ENCODE data around the gene ITGA4.

ITGA4 gene

DNA sequence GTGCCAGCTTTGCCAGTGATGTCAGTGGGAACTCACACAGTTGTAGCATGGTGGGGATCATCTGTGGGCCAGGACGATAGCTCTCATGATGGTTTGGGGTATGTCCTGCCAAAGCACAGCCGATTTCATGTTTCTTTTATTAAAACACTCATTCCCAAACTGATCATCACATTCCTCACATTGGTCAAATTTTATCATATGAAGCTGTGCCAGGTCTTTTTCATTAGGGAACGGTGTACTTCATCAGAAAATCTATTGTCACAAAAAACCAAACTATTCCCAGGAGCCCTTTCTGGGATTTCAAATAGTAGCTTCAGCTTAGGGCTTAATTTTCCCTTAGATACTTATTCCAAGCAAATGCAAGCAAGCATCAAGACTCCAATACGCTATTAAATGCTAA is 42.0 kb downstream of the ITGA4 start:
- H3K9ac ChIP-seq (ENCODE audit: low read depth in 1 of 2, low read length in 2 of 2) = no peak overlapping the region

DNA sequence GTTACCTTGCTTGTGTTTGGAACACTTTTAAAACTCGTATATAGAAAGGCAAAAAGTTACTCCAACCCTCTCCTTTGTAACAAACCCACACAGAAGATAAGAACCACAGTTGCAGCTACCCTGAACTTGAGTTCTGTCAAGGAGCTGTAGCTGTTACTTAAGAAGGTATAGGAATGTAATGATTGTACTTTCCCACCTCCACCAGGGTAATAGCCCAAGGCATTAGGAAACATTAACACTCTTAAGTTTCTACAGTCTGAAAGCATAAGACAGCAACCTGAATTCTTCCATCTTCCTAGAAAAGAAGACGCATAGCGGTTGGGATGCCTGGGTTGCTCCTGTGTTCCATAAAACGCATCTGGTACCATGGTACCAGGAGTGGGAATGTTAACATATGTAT is 43.0 kb downstream of the ITGA4 start:
- Histone ChIP-seq H3K36me3 (ENCODE audit: control insufficient read depth in 2 of 2, insufficient read depth in 2 of 2, low read length in 2 of 2) (peaks cover 7 to 23% of the 10 kb centered on the region in 2 donors), H3K9me3 (ENCODE audit: control insufficient read depth in 2 of 2, low read length in 2 of 2) (no peaks in the 10 kb centered on the region)

More for the DNA sequence above, 42.0 kb downstream of the ITGA4 start:
- H3K36me3 ChIP-seq (ENCODE audit: control insufficient read depth in 2 of 2, insufficient read depth in 2 of 2, low read length in 2 of 2) = peaks cover 7 to 23% of the 10 kb centered on the region in 2 donors
- H3K9me3 ChIP-seq (ENCODE audit: control insufficient read depth in 2 of 2, low read length in 2 of 2) = no peaks in the 10 kb centered on the region
- no peaks in the 10 kb centered on the region for H3K4me1 ChIP-seq (ENCODE audit: control insufficient read depth in 2 of 2, insufficient read depth in 2 of 2, low read length in 2 of 2)
- H3K27ac ChIP-seq (ENCODE audit: low read depth in 2 of 2, low read length in 2 of 2) = no peak overlapping the region
- H3K4me3 ChIP-seq (ENCODE audit: low read length in 2 of 2) = no peak overlapping the region
- no peaks in the 10 kb centered on the region for H3K27me3 ChIP-seq (ENCODE audit: control insufficient read depth in 2 of 2, insufficient read depth in 2 of 2, low read length in 2 of 2)

GRCh38 chr2:181515719-181516118 is 58.5 kb downstream of the ITGA4 start:
- H3K9ac ChIP-seq (ENCODE audit: low read depth in 1 of 2, low read length in 2 of 2) = no peak overlapping the region

More for the DNA sequence above, 43.0 kb downstream of the ITGA4 start:
- Histone ChIP-seq H3K4me3 (ENCODE audit: low read length in 2 of 2) (no peak overlapping the region), H3K4me1 (ENCODE audit: control insufficient read depth in 2 of 2, insufficient read depth in 2 of 2, low read length in 2 of 2) (no peaks in the 10 kb centered on the region), H3K27me3 (ENCODE audit: control insufficient read depth in 2 of 2, insufficient read depth in 2 of 2, low read length in 2 of 2) (no peaks in the 10 kb centered on the region), H3K9ac (ENCODE audit: low read depth in 1 of 2, low read length in 2 of 2) (no peak overlapping the region), H3K27ac (ENCODE audit: low read depth in 2 of 2, low read length in 2 of 2) (no peak overlapping the region)

DNA sequence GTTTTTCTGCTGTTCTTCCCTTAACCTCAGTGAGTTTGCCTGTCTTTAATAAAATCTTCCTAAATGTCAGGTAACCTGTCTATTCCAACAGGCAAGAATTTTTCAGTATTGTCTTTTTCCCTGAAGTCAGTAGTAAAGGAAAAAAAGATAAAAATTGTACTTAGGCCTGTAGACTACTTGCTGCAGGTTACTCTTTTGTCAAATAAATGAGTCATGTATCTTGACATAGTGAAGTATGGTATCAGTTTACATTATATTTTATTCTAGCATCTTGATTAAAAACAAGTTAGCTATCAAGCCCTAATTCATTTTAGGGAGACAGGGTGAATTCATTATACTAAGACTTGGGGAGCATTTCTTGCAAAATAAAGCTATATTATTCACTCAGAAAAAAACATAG is 59.8 kb downstream of the ITGA4 start:
- no peak overlapping the region for H3K9ac ChIP-seq (ENCODE audit: low read depth in 1 of 2, low read length in 2 of 2)
- H3K9me3 ChIP-seq (ENCODE audit: control insufficient read depth in 2 of 2, low read length in 2 of 2) = no peaks in the 10 kb centered on the region
- H3K27ac ChIP-seq (ENCODE audit: low read depth in 2 of 2, low read length in 2 of 2) = no peak overlapping the region
- H3K4me1 ChIP-seq (ENCODE audit: control insufficient read depth in 2 of 2, insufficient read depth in 2 of 2, low read length in 2 of 2) = no peaks in the 10 kb centered on the region
- H3K36me3 ChIP-seq (ENCODE audit: control insufficient read depth in 2 of 2, insufficient read depth in 2 of 2, low read length in 2 of 2) = peaks cover 0 to 17% of the 10 kb centered on the region in 2 donors
- H3K27me3 ChIP-seq (ENCODE audit: control insufficient read depth in 2 of 2, insufficient read depth in 2 of 2, low read length in 2 of 2) = no peaks in the 10 kb centered on the region
- H3K4me3 ChIP-seq (ENCODE audit: low read length in 2 of 2) = no peak overlapping the region

More at GRCh38 chr2:181515719-181516118, 58.5 kb downstream of the ITGA4 start:
- Histone ChIP-seq H3K36me3 (ENCODE audit: control insufficient read depth in 2 of 2, insufficient read depth in 2 of 2, low read length in 2 of 2) (peaks cover 0 to 22% of the 10 kb centered on the region in 2 donors), H3K4me1 (ENCODE audit: control insufficient read depth in 2 of 2, insufficient read depth in 2 of 2, low read length in 2 of 2) (no peaks in the 10 kb centered on the region), H3K4me3 (ENCODE audit: low read length in 2 of 2) (no peak overlapping the region), H3K27ac (ENCODE audit: low read depth in 2 of 2, low read length in 2 of 2) (no peak overlapping the region), H3K9me3 (ENCODE audit: control insufficient read depth in 2 of 2, low read length in 2 of 2) (no peaks in the 10 kb centered on the region), H3K27me3 (ENCODE audit: control insufficient read depth in 2 of 2, insufficient read depth in 2 of 2, low read length in 2 of 2) (no peaks in the 10 kb centered on the region)

DNA sequence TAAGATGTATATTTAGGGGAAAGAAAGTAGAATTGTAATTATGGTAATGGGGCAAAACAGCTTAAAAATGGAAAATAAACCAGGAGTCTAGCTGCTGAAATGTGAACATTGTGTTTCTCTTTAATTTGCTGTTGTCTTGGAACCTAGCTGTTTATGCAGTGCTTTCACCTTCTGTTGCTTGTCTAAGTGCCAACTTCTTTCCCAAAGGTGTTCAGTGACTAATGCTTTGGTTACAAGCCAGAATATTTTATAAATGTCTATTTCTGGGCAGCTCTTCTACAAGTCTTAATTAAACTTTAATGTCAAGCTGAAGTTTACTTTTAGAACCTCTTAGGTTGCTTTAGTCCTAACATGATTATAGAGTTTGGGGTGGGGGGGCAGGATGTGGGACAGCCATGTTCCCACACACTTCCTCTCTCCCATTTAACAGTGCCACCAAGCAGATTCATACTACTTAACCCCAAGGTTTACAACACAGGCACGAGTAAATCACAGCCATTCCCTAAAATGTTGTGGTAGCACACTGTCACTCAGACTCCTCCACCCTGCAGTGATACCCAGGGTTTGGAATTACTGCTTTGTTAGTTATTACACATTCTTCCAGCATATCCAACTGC is 60.6 kb downstream of the ITGA4 start:
- H3K27ac ChIP-seq (ENCODE audit: low read depth in 2 of 2, low read length in 2 of 2) = no peak overlapping the region

GRCh38 chr2:181520253-181520652 is 63.1 kb downstream of the ITGA4 start:
- H3K27ac ChIP-seq (ENCODE audit: low read depth in 2 of 2, low read length in 2 of 2) = no peak overlapping the region
- H3K9me3 ChIP-seq (ENCODE audit: control insufficient read depth in 2 of 2, low read length in 2 of 2) = no peaks in the 10 kb centered on the region
- H3K4me3 ChIP-seq (ENCODE audit: low read length in 2 of 2) = no peak overlapping the region
- H3K4me1 ChIP-seq (ENCODE audit: control insufficient read depth in 2 of 2, insufficient read depth in 2 of 2, low read length in 2 of 2) = no peaks in the 10 kb centered on the region
- no peaks in the 10 kb centered on the region for H3K27me3 ChIP-seq (ENCODE audit: control insufficient read depth in 2 of 2, insufficient read depth in 2 of 2, low read length in 2 of 2)
- H3K36me3 ChIP-seq (ENCODE audit: control insufficient read depth in 2 of 2, insufficient read depth in 2 of 2, low read length in 2 of 2) = peaks cover 0 to 13% of the 10 kb centered on the region in 2 donors
- no peak overlapping the region for H3K9ac ChIP-seq (ENCODE audit: low read depth in 1 of 2, low read length in 2 of 2)

More for the DNA sequence above, 60.6 kb downstream of the ITGA4 start:
- Histone ChIP-seq H3K36me3 (ENCODE audit: control insufficient read depth in 2 of 2, insufficient read depth in 2 of 2, low read length in 2 of 2) (peaks cover 0 to 12% of the 10 kb centered on the region in 2 donors), H3K9ac (ENCODE audit: low read depth in 1 of 2, low read length in 2 of 2) (no peak overlapping the region), H3K4me3 (ENCODE audit: low read length in 2 of 2) (no peak overlapping the region), H3K4me1 (ENCODE audit: control insufficient read depth in 2 of 2, insufficient read depth in 2 of 2, low read length in 2 of 2) (no peaks in the 10 kb centered on the region), H3K9me3 (ENCODE audit: control insufficient read depth in 2 of 2, low read length in 2 of 2) (no peaks in the 10 kb centered on the region), H3K27me3 (ENCODE audit: control insufficient read depth in 2 of 2, insufficient read depth in 2 of 2, low read length in 2 of 2) (no peaks in the 10 kb centered on the region)

DNA sequence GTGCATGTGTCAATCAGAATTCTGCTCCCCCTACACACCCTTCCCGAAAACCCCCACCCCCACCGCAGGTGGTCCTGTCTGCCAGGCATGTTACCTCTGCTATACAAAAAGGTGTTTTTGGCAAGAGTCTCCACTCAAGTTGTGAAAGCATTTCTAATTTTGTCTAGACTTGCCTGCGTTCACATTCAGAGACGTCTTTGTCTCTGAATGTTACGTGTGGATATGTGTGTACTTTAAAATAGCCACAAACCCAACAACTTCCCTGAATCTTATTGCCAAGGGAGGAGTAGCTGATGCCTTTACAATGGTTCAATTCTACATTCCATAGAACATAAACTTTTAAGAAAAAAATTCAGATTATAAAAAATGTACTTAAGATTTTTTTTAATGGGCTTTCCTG is 66.6 kb downstream of the ITGA4 start:
- H3K27ac ChIP-seq (ENCODE audit: low read depth in 2 of 2, low read length in 2 of 2) = no peak overlapping the region

GRCh38 chr2:181526014-181526413 is 68.8 kb downstream of the ITGA4 start:
- Histone ChIP-seq H3K9me3 (ENCODE audit: control insufficient read depth in 2 of 2, low read length in 2 of 2) (no peaks in the 10 kb centered on the region), H3K36me3 (ENCODE audit: control insufficient read depth in 2 of 2, insufficient read depth in 2 of 2, low read length in 2 of 2) (peaks cover 0 to 13% of the 10 kb centered on the region in 2 donors), H3K9ac (ENCODE audit: low read depth in 1 of 2, low read length in 2 of 2) (no peak overlapping the region)

More for the DNA sequence above, 66.6 kb downstream of the ITGA4 start:
- no peaks in the 10 kb centered on the region for H3K9me3 ChIP-seq (ENCODE audit: control insufficient read depth in 2 of 2, low read length in 2 of 2)
- no peak overlapping the region for H3K9ac ChIP-seq (ENCODE audit: low read depth in 1 of 2, low read length in 2 of 2)
- H3K27me3 ChIP-seq (ENCODE audit: control insufficient read depth in 2 of 2, insufficient read depth in 2 of 2, low read length in 2 of 2) = no peaks in the 10 kb centered on the region
- H3K4me3 ChIP-seq (ENCODE audit: low read length in 2 of 2) = no peak overlapping the region
- peaks cover 0 to 11% of the 10 kb centered on the region in 2 donors for H3K36me3 ChIP-seq (ENCODE audit: control insufficient read depth in 2 of 2, insufficient read depth in 2 of 2, low read length in 2 of 2)
- H3K4me1 ChIP-seq (ENCODE audit: control insufficient read depth in 2 of 2, insufficient read depth in 2 of 2, low read length in 2 of 2) = no peaks in the 10 kb centered on the region

GRCh38 chr2:181527058-181527457 is 69.9 kb downstream of the ITGA4 start:
- H3K4me3 ChIP-seq (ENCODE audit: low read length in 2 of 2) = no peak overlapping the region
- H3K36me3 ChIP-seq (ENCODE audit: control insufficient read depth in 2 of 2, insufficient read depth in 2 of 2, low read length in 2 of 2) = peaks cover 0 to 15% of the 10 kb centered on the region in 2 donors
- H3K4me1 ChIP-seq (ENCODE audit: control insufficient read depth in 2 of 2, insufficient read depth in 2 of 2, low read length in 2 of 2) = no peaks in the 10 kb centered on the region
- H3K9me3 ChIP-seq (ENCODE audit: control insufficient read depth in 2 of 2, low read length in 2 of 2) = no peaks in the 10 kb centered on the region
- H3K9ac ChIP-seq (ENCODE audit: low read depth in 1 of 2, low read length in 2 of 2) = no peak overlapping the region
- no peak overlapping the region for H3K27ac ChIP-seq (ENCODE audit: low read depth in 2 of 2, low read length in 2 of 2)
- no peaks in the 10 kb centered on the region for H3K27me3 ChIP-seq (ENCODE audit: control insufficient read depth in 2 of 2, insufficient read depth in 2 of 2, low read length in 2 of 2)

More at GRCh38 chr2:181526014-181526413, 68.8 kb downstream of the ITGA4 start:
- H3K4me3 ChIP-seq (ENCODE audit: low read length in 2 of 2) = no peak overlapping the region
- H3K27me3 ChIP-seq (ENCODE audit: control insufficient read depth in 2 of 2, insufficient read depth in 2 of 2, low read length in 2 of 2) = no peaks in the 10 kb centered on the region
- H3K4me1 ChIP-seq (ENCODE audit: control insufficient read depth in 2 of 2, insufficient read depth in 2 of 2, low read length in 2 of 2) = no peaks in the 10 kb centered on the region
- no peak overlapping the region for H3K27ac ChIP-seq (ENCODE audit: low read depth in 2 of 2, low read length in 2 of 2)

- no peaks in the 10 kb centered on the region for H3K9me3 ChIP-seq (ENCODE audit: control insufficient read depth in 2 of 2, low read length in 2 of 2)
- H3K36me3 ChIP-seq (ENCODE audit: control insufficient read depth in 2 of 2, insufficient read depth in 2 of 2, low read length in 2 of 2) = peaks cover 2 to 19% of the 10 kb centered on the region in 2 donors
- no peaks in the 10 kb centered on the region for H3K27me3 ChIP-seq (ENCODE audit: control insufficient read depth in 2 of 2, insufficient read depth in 2 of 2, low read length in 2 of 2)
- H3K9ac ChIP-seq (ENCODE audit: low read depth in 1 of 2, low read length in 2 of 2) = no peak overlapping the region
- H3K27ac ChIP-seq (ENCODE audit: low read depth in 2 of 2, low read length in 2 of 2) = no peak overlapping the region
- no peak overlapping the region for H3K4me3 ChIP-seq (ENCODE audit: low read length in 2 of 2)
- no peaks in the 10 kb centered on the region for H3K4me1 ChIP-seq (ENCODE audit: control insufficient read depth in 2 of 2, insufficient read depth in 2 of 2, low read length in 2 of 2)
Observed at GRCh38 chr2:181528441-181528840, 71.3 kb downstream of the ITGA4 start.

All from mucosa of rectum (tissue), 2 donors.